ENCODE measurements around the gene CAGE1. TPM values are rescaled to one million over a fixed set of nuclear protein-coding genes. Genes with fewer than 3 reads are reported as not detected.
A peak's percentile ranks its signal among the peaks of the same experiment; 100 is the strongest.

The CAGE1 gene
- total RNA-seq, 1 donor from 2014 or later, result not detected

DNA sequence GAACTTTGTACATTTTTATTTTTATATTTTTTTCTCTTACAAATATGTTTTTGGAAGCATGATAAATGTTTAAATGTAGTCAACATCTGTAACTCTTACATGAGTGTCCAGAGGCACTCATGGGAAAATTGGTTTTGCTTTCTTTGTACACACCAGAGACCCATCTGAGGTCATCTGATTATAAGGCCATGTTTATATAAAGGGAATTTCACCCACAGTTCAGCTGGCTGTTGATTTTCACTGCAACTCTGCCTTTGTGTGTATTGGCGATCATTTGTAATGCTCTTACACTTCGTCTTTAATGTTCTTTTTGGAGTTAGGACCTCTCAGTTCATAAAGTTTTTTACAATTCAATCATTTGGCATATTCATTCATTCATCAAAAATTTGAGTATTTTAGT is 28.1 kb upstream of the CAGE1 start:
- TF ChIP-seq, protein P1, sequence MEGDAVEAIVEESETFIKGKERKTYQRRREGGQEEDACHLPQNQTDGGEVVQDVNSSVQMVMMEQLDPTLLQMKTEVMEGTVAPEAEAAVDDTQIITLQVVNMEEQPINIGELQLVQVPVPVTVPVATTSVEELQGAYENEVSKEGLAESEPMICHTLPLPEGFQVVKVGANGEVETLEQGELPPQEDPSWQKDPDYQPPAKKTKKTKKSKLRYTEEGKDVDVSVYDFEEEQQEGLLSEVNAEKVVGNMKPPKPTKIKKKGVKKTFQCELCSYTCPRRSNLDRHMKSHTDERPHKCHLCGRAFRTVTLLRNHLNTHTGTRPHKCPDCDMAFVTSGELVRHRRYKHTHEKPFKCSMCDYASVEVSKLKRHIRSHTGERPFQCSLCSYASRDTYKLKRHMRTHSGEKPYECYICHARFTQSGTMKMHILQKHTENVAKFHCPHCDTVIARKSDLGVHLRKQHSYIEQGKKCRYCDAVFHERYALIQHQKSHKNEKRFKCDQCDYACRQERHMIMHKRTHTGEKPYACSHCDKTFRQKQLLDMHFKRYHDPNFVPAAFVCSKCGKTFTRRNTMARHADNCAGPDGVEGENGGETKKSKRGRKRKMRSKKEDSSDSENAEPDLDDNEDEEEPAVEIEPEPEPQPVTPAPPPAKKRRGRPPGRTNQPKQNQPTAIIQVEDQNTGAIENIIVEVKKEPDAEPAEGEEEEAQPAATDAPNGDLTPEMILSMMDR (IDR thresholded peaks at IDR 0.05; ENCODE audit: insufficient read depth, low read length, poor library complexity, severe bottlenecking), result no peak
- no peaks in the 10 kb centered on the region for H3K27me3 ChIP-seq (ENCODE audit: control insufficient read depth, insufficient read depth, low read length)
- no peak for DNase-seq (ENCODE audit: low read depth)
- H3K36me3 ChIP-seq (ENCODE audit: control insufficient read depth, insufficient read depth, low read length), result no peaks in the 10 kb centered on the region
- no peak overlapping the region for H3K4me3 ChIP-seq (ENCODE audit: low read depth, low read length)

DNA sequence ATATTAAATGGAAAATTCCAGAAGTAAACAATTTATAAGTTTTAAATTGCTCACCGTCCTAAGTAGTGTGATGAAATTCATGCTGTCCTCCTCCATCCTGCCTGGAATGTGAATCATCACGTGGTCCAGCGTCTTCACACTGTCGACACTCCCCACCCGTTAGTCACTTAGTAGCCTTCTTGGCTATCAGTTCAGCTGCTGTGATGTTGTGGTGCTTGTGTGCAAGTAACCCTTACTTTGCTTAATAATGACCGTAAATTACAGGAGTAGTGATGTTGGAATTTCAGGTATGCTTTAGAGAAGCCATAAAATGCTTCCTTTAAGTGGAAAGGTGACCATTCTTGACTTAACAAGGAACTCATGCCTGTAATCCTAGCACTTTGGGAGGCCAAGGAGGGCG is 25.3 kb upstream of the CAGE1 start:
- peak; percentile 38 for DNase-seq (ENCODE audit: low read depth)
- TF ChIP-seq, protein P1 (IDR thresholded peaks at IDR 0.05; ENCODE audit: insufficient read depth, low read length, poor library complexity, severe bottlenecking), result no peak
- H3K27me3 ChIP-seq (ENCODE audit: control insufficient read depth, insufficient read depth, low read length), result no peaks in the 10 kb centered on the region
- no peak overlapping the region for H3K4me3 ChIP-seq (ENCODE audit: low read depth, low read length)
- H3K36me3 ChIP-seq (ENCODE audit: control insufficient read depth, insufficient read depth, low read length), result no peaks in the 10 kb centered on the region

DNA sequence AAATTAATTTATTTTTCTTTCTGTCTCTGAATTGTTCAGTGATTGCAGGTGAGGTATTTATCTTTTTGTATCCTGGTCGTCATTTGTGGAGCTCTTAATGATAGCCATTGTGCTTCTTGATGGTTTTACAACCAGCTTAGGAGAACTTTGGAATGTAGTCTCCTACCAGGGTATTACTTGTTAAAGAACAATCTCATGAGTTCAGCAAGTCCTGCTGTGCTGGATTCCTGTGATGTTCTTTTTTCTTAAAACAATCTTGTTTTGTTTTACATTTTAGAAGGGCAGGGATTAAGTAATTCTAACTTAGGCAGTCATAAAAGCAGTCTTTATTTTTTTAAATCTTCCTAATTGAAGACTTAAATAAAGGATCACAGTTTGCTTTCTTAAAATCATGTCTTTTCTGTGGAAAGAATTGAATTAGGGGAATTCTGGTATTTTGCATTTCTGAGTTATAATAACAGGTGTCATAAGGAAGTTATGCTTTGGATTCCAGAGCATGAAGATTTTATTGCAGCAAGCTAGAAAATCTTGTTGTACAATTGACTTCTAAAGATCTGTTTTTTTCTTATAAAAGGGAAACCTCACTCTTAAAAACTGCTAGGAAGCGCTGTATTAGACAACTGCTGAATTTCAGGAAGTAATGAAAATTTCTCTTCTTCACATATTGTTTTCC is 23.7 kb upstream of the CAGE1 start:
- H3K36me3 ChIP-seq (ENCODE audit: control insufficient read depth, insufficient read depth, low read length), result no peaks in the 10 kb centered on the region
- no peaks in the 10 kb centered on the region for H3K27me3 ChIP-seq (ENCODE audit: control insufficient read depth, insufficient read depth, low read length)
- TF ChIP-seq, protein P1 (IDR thresholded peaks at IDR 0.05; ENCODE audit: insufficient read depth, low read length, poor library complexity, severe bottlenecking), result no peak
- H3K4me3 ChIP-seq (ENCODE audit: low read depth, low read length), result no peak overlapping the region
- no peak for DNase-seq (ENCODE audit: low read depth)

GRCh38 chr6:7411328-7411727 is 21.8 kb upstream of the CAGE1 start:
- TF ChIP-seq, protein P1 (IDR thresholded peaks at IDR 0.05; ENCODE audit: insufficient read depth, low read length, poor library complexity, severe bottlenecking), result no peak
- no peaks in the 10 kb centered on the region for H3K36me3 ChIP-seq (ENCODE audit: control insufficient read depth, insufficient read depth, low read length)
- H3K27me3 ChIP-seq (ENCODE audit: control insufficient read depth, insufficient read depth, low read length), result no peaks in the 10 kb centered on the region
- no peak for DNase-seq (ENCODE audit: low read depth)
- no peak overlapping the region for H3K4me3 ChIP-seq (ENCODE audit: low read depth, low read length)

- TF ChIP-seq, protein P1 (IDR thresholded peaks at IDR 0.05; ENCODE audit: insufficient read depth, low read length, poor library complexity, severe bottlenecking), result no peak
- H3K36me3 ChIP-seq (ENCODE audit: control insufficient read depth, insufficient read depth, low read length), result no peaks in the 10 kb centered on the region
Observed at GRCh38 chr6:7410851-7411250, 21.3 kb upstream of the CAGE1 start.

GRCh38 chr6:7409740-7410139 is 20.2 kb upstream of the CAGE1 start:
- no peak for DNase-seq (ENCODE audit: low read depth)
- TF ChIP-seq, protein P1 (IDR thresholded peaks at IDR 0.05; ENCODE audit: insufficient read depth, low read length, poor library complexity, severe bottlenecking), result no peak
- H3K4me3 ChIP-seq (ENCODE audit: low read depth, low read length), result no peak overlapping the region
- H3K27me3 ChIP-seq (ENCODE audit: control insufficient read depth, insufficient read depth, low read length), result no peaks in the 10 kb centered on the region
- H3K36me3 ChIP-seq (ENCODE audit: control insufficient read depth, insufficient read depth, low read length), result no peaks in the 10 kb centered on the region

More at GRCh38 chr6:7410851-7411250, 21.3 kb upstream of the CAGE1 start:
- no peak overlapping the region for H3K4me3 ChIP-seq (ENCODE audit: low read depth, low read length)
- DNase-seq (ENCODE audit: low read depth), result no peak
- no peaks in the 10 kb centered on the region for H3K27me3 ChIP-seq (ENCODE audit: control insufficient read depth, insufficient read depth, low read length)
